Endothelial cell of umbilical vein (primary cell): ENCODE data around the gene DKKL1.

Experiments used
- CTCF ChIP-seq, 2 donors: IDR thresholded peaks; 1 replicate in 1 of 2; 2 replicates in 1 of 2; pipeline ENCODE4 v1.5.1; 2011; ENCODE audit warnings: low read length in 2 of 2, mild to moderate bottlenecking in 2 of 2, moderate library complexity in 2 of 2, control low read depth in 1 of 2, inconsistent platforms in 1 of 2, low read depth in 1 of 2; ENCODE audit not compliant: insufficient read depth in 1 of 2; ENCODE audit errors: extremely low read depth in 1 of 2
- EZH2 ChIP-seq: IDR thresholded peaks from 2 replicates; pipeline ENCODE4 v1.6.1; 2012; ENCODE audit warnings: borderline replicate concordance, low read depth, mild to moderate bottlenecking, moderate library complexity, low read length, inconsistent platforms; ENCODE audit not compliant: severe bottlenecking
- JUN ChIP-seq: IDR thresholded peaks from 2 replicates; pipeline ENCODE4 v1.6.1; 2011; ENCODE audit warnings: borderline replicate concordance, low read depth; ENCODE audit not compliant: insufficient read length, insufficient read depth
- MAX ChIP-seq: IDR thresholded peaks from 2 replicates; pipeline ENCODE4 v1.6.1; 2011; ENCODE audit not compliant: insufficient read depth, insufficient read length
- POLR2A ChIP-seq: IDR thresholded peaks from 2 replicates; pipeline ENCODE4 v1.6.1; 2012; ENCODE audit warnings: low read depth, mild to moderate bottlenecking, control low read depth, low read length
- POLR2AphosphoS5 ChIP-seq: IDR thresholded peaks from 2 replicates; pipeline ENCODE4 v1.6.1; 2012; ENCODE audit warnings: low read depth, mild to moderate bottlenecking, control low read depth, low read length, moderate library complexity; ENCODE audit not compliant: insufficient read depth

- TF ChIP-seq JUN (no peak), MAX (no peak), POLR2A (no peak), EZH2 (no peak), CTCF (IDR thresholded peaks at IDR 0.05; ENCODE audit: extremely low read depth in 1 of 2, insufficient read depth in 1 of 2, low read depth in 1 of 2, low read length in 2 of 2) (no peak), POLR2AphosphoS5 (no peak)
Measured at GRCh38 chr19:49347835-49348234, 15.8 kb upstream of the DKKL1 start.
